GM12878 (cell line): ENCODE results near the gene NRG3. TPM values are rescaled to one million over a fixed set of nuclear protein-coding genes. Genes with fewer than 3 reads are reported as not detected.

Source experiments
- ATAC-seq: fragments of 200-7000 bp; cut with Tn5 transposase; 3 replicates; pipeline ENCODE4 v1.9.1; 2020; ENCODE audit warnings: mild to moderate bottlenecking, moderate library complexity
- BruUV-seq: library from RNA; stranded (reverse); fragments of 400-500 nt; replicated peaks from 2 replicates; lab custom pipeline; 2021; lab: Mats Ljungman, UMichigan
- CTCF ChIA-PET: fragments of 300-600 bp; sonication (Branson Sonifier 250); formaldehyde crosslinking; extraction: SDS; loops from one replicate; lab custom pipeline; 2021; ENCODE audit warnings: inconsistent platforms; lab: Yijun Ruan, JAX
- POLR2A ChIA-PET: fragments of 350-600 bp; formaldehyde crosslinking; extraction: SDS; loops from one replicate; lab custom pipeline; 2021; ENCODE audit warnings: inconsistent platforms; lab: Charles Lee
- RAD21 ChIA-PET: fragments of 300-600 bp; sonication (Branson Sonifier 250); formaldehyde crosslinking; loops from one replicate; lab custom pipeline; 2023; ENCODE audit warnings: antibody characterized with exemption; ENCODE audit not compliant: unreplicated experiment; lab: Charles Lee
- SMC1A ChIA-PET: fragments of 300-600 bp; sonication (Branson Sonifier 250); formaldehyde crosslinking; loops from one replicate; lab custom pipeline; 2023; ENCODE audit not compliant: unreplicated experiment, uncharacterized antibody; lab: Charles Lee
- DNase-seq: peaks from one replicate; pipeline ENCODE4 v3.0.0-alpha.2; 2011; ENCODE audit warnings: low read depth, low spot score
- FAIRE-seq: peaks from 3 replicates; lab custom pipeline; 2011; peaks lifted over from hg19 to GRCh38; lab: Jason Lieb, UNC
- H2AFZ ChIP-seq: 2 replicates; pipeline ENCODE4 v1.6.0; 2011; ENCODE audit warnings: low read depth, low read length, control low read depth; ENCODE audit not compliant: control insufficient read depth
- H3K27ac ChIP-seq: 2 replicates; pipeline ENCODE4 v1.5.1; 2011; ENCODE audit warnings: control low read depth; ENCODE audit not compliant: control insufficient read depth, insufficient read depth
- H3K27me3 ChIP-seq, 2 experiments: replicated peaks in 1 of 2; 2 replicates each; pipeline versions ENCODE4 v1.6.0 to v1.6.1; 2011; ENCODE audit warnings: low read length in 1 of 2; ENCODE audit not compliant: control insufficient read depth in 2 of 2, insufficient read depth in 2 of 2
- H3K36me3 ChIP-seq, 2 experiments: 2 replicates each; pipeline ENCODE4 v1.5.1; 2011; ENCODE audit warnings: low read length in 1 of 2; ENCODE audit not compliant: control insufficient read depth in 2 of 2, insufficient read depth in 2 of 2
- H3K4me1 ChIP-seq: 2 replicates; pipeline ENCODE4 v1.6.1; 2011; ENCODE audit warnings: mild to moderate bottlenecking, low read length, moderate library complexity, mixed read lengths; ENCODE audit not compliant: control insufficient read depth, insufficient read depth
- H3K4me2 ChIP-seq: 2 replicates; pipeline ENCODE4 v1.6.0; 2011; ENCODE audit warnings: control low read depth; ENCODE audit not compliant: control insufficient read depth, insufficient read depth
- H3K4me3 ChIP-seq: fragments of 200-600 bp; sonication (generic); 2 replicates; pipeline ENCODE4 v1.5.1; 2016
- H3K79me2 ChIP-seq: 2 replicates; pipeline ENCODE4 v1.6.0; 2011; ENCODE audit warnings: low read length; ENCODE audit not compliant: control insufficient read depth, insufficient read depth
- H3K9ac ChIP-seq: 2 replicates; pipeline ENCODE4 v1.8.0; 2011; ENCODE audit warnings: low read length, control low read depth, mixed read lengths; ENCODE audit not compliant: control insufficient read depth, insufficient read depth
- H3K9me3 ChIP-seq: replicated peaks from 3 replicates; pipeline ENCODE4 v1.5.1; 2011; ENCODE audit warnings: mild to moderate bottlenecking, low read length; ENCODE audit not compliant: control insufficient read depth, insufficient read depth
- H4K20me1 ChIP-seq: 2 replicates; pipeline ENCODE4 v1.6.0; 2011; ENCODE audit not compliant: control insufficient read depth, insufficient read depth
- WGBS: methylation state at CpG from one replicate; pipeline ENCODE4 v1.1.6; 2016; ENCODE audit warnings: low lambda C conversion rate; ENCODE audit not compliant: insufficient replicate concordance, insufficient coverage; ENCODE audit errors: missing lambda C conversion rate; 5-methylcytosine and 5-hydroxymethylcytosine counted together
- in situ Hi-C: fragments of 300-500 bp; cut with MboI; formaldehyde crosslinking; loops from 9 replicates; pipeline ENCODE4 v1.14.3; 2018; ENCODE audit warnings: mixed read lengths
- intact Hi-C: fragments of 100-400 bp; cut with micrococcal nuclease; formaldehyde crosslinking; loops from one replicate; pipeline ENCODE4 v1.14.2; 2022; ENCODE audit not compliant: unreplicated experiment
- polyA plus RNA-seq, 11 experiments: library from polyadenylated mRNA; depleted of rRNA in 4 of 11; unstranded in 6 of 11; stranded (reverse) in 5 of 11; fragments of >200 nt; fragmentation: Nextera tagmentation in 4 of 11; fragmentation: Illumina TruSeq in 1 of 11; extraction: Ambion mirVana in 4 of 11; extraction: Trizol in 1 of 11; gene quantifications; 1 replicate in 1 of 11; 2 replicates in 10 of 11; pipeline versions ENCODE4 v1.2.1 to v1.2.3, GENCODE V29; 2011 to 2016; ENCODE audit warnings: inconsistent platforms in 2 of 11, missing spikeins in 2 of 11, low read depth in 1 of 11
- total RNA-seq, 4 experiments: library from RNA; depleted of rRNA in 3 of 4; stranded (reverse); fragments of >200 nt in 3 of 4; fragmentation: Illumina TruSeq in 1 of 4; extraction: Trizol in 1 of 4; gene quantifications; 2 replicates each; pipeline versions ENCODE4 v1.2.1 to v1.2.3, GENCODE V29; 2013 to 2021
- TF ChIP-seq, protein P1 (sequence below): fragments of 450-650 bp; IDR thresholded peaks from 2 replicates; pipeline ENCODE4 v1.6.1; 2018; ENCODE audit warnings: borderline replicate concordance, mild to moderate bottlenecking; ENCODE audit not compliant: partially characterized antibody
- TF ChIP-seq, protein P2 (sequence below): IDR thresholded peaks from 2 replicates; pipeline ENCODE4 v1.6.1; 2011; ENCODE audit warnings: borderline replicate concordance, low read depth, mild to moderate bottlenecking, moderate library complexity, low read length; ENCODE audit not compliant: insufficient read depth, poor library complexity, severe bottlenecking

NRG3 gene
- total and polyA plus RNA-seq, 10 of the 15 experiments (the other 5 are each of a cell fraction or from before 2014, with no cell fraction given): 0.03 to 0.41 (median 0.17) TPM; not detected in 3

DNA sequence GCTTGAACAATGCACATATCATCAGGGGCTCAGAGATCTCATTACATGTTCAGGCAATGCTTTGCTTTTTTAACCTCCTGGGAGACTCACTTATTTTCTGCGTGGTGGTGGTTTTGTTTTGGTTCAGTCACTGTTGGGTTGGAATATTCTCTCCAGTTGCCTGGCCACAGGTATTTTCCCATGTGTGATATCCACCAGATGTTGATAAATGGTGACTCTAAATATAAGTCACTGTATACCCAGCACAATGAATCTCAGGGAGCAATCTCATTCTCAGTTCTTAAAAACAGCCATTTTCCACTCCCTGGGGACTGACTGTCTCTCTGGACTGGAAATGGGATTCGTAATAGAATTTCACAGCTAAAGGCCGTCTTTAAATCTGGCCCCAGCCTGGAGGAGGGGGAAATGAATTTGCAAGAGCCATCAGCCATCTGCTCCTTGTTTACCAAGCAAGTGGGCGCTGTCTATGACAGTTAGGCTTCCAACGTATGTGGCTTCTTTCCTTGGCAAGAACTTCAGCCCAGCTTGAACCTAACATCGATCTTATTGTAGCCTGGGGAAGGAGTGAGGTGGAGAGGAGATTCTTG, 1106.2 kb downstream of the NRG3 start (continued):
- TF ChIP-seq, protein P1, sequence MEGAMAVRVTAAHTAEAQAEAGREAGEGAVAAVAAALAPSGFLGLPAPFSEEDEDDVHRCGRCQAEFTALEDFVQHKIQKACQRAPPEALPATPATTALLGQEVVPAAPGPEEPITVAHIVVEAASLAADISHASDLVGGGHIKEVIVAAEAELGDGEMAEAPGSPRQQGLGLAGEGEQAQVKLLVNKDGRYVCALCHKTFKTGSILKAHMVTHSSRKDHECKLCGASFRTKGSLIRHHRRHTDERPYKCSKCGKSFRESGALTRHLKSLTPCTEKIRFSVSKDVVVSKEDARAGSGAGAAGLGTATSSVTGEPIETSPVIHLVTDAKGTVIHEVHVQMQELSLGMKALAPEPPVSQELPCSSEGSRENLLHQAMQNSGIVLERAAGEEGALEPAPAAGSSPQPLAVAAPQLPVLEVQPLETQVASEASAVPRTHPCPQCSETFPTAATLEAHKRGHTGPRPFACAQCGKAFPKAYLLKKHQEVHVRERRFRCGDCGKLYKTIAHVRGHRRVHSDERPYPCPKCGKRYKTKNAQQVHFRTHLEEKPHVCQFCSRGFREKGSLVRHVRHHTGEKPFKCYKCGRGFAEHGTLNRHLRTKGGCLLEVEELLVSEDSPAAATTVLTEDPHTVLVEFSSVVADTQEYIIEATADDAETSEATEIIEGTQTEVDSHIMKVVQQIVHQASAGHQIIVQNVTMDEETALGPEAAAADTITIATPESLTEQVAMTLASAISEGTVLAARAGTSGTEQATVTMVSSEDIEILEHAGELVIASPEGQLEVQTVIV: no peak

DNA sequence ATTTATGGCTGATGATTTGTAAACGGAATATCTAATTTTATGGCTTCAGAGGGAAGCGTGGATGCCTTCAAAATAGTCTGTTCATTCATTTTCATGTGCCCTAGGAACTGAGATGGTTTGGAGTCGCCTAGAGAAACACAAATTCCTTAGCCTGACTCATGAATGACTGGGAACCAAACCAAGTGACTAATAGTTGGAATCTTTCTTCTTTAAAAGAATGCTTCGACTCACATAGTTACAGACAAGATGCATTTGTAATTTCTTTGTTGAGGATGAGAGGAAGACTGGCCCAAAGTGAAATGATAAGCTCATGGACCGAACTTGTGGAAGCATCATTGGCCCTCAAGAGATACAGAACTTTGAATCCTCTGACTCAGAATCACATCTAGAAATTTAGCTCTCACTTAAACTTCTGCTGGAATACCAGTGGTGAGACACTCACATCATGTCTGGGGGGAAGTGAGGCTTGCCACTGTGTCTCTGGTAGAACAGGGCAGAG, 1107.2 kb downstream of the NRG3 start:
- ATAC-seq: no peak
- H4K20me1 ChIP-seq: no peaks in the 10 kb centered on the region
- CTCF ChIA-PET: interaction anchor here (1.1 to 1.3 kb wide), 2 partner anchors 9 to 13 kb away, joined by 3 to 4 read pairs; no protein-coding TSS in a partner anchor
- H3K27me3 ChIP-seq: no peaks in the 10 kb centered on the region
- RAD21 ChIA-PET: no interaction called here
- intact Hi-C loops (no loop called here), in situ Hi-C loops (no loop called here)
- WGBS: 1% methylated on average over 5 of the region's 5 CpGs
- no peaks in the 10 kb centered on the region for H3K36me3 ChIP-seq
- FAIRE-seq: no peak
- H3K27ac ChIP-seq: no peak overlapping the region
- no peak overlapping the region for H3K9ac ChIP-seq
- no peaks in the 10 kb centered on the region for H3K79me2 ChIP-seq
- no peak overlapping the region for H3K4me3 ChIP-seq
- H3K4me2 ChIP-seq: no peak overlapping the region
- TF ChIP-seq, protein P2, sequence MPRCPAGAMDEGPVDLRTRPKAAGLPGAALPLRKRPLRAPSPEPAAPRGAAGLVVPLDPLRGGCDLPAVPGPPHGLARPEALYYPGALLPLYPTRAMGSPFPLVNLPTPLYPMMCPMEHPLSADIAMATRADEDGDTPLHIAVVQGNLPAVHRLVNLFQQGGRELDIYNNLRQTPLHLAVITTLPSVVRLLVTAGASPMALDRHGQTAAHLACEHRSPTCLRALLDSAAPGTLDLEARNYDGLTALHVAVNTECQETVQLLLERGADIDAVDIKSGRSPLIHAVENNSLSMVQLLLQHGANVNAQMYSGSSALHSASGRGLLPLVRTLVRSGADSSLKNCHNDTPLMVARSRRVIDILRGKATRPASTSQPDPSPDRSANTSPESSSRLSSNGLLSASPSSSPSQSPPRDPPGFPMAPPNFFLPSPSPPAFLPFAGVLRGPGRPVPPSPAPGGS: no peak
- no peaks in the 10 kb centered on the region for H3K4me1 ChIP-seq
- H3K9me3 ChIP-seq: no peaks in the 10 kb centered on the region
- no TSS peak for BruUV-seq
- H2AFZ ChIP-seq: no peak overlapping the region
- POLR2A ChIA-PET: no interaction called here
- no peak for DNase-seq
- SMC1A ChIA-PET: interaction anchor here (1.4 to 2.3 kb wide), 3 partner anchors 10 to 185 kb away, joined by 3 to 6 read pairs (median 4); no protein-coding TSS in a partner anchor
